CD4-positive, alpha-beta T cell treated with Interleukin-17A for 4 hours (primary cell): ENCODE measurements around the gene PTPRM.

Experiments used
- DNase-seq: peaks from one replicate; pipeline ENCODE4 v3.0.0-alpha.2; 2020; ENCODE audit warnings: mixed read lengths

PTPRM gene

DNA sequence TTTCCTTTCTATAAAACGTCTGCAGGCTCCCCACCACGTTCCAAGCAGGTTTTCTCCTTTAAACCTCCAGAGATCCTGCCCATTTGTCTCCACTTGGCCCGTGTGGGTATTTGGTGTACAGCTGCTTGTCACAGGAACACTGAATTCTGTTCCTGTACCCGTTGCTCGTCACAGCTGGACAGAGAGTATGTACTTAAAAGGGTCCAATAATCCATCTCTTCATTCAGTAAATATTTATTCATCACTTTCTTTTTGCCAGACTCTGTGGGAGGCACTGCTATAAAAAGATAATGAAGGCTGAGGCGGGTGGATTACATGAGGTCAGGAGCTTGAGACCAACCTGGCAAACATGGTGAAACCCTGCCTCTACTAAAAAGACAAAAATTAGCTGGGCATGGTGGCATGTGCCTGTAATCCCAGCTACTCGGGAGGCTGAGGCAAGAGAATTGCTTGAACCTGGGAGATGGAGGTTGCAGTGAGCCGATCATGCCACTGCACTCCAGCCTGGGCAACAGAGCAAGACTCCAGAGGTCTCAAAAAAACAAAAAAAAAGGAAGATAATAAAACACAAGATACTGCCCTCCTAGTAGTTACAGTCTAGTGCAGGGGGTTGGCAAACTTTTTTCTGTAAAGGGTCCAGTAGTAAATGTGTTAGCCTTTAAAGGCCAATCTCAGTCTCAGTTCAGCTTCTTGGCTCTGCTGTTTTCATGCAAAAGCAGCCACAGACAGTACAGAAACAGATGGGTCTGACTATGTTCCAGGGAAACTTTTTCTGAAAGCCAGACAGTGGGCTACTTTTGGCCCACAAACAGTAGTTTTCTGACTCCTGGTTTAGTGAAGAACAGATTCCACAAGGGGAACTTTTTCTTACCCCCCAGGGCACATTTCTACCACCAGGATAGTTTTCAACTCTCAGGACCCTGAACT lies 732.2 kb downstream of the PTPRM start:
- DNase-seq = no peak

GRCh38 chr18:8300751-8301410 lies 733.8 kb downstream of the PTPRM start:
- no peak for DNase-seq

DNA sequence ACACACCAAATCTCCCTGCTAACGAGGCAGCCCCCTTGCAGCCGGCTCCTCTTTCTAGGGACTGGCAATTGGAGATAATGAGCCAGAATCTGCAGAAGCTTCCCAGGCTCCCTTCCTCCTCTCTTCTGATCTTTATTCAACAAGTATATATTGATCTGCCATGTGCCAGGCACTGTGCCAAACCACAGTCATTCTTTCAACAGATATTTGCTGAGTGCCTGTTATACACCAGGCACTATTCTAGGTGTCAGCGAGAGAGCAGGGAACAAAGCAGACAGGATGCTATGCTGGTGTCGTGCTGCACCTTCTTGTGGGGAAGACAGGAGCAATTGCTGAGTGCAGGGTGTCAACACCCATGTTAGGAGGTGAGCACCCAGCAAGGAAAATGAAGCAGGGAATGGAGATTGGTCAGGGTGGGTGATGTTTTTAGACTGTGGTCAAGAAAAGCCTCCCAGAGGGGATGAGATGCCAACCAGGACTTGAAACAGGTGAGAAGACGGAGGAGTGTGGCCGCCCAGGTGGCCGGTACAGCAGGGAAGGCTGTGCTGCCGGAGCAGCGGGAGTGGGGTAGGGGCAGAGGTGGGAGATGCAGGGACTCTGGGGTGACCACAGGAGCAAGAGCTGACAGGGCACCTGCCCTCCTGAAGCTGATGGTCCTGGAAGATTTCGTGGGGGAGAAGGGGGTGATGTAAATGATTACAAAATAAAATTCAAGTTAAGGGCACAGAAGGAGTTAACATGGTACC lies 734.5 kb downstream of the PTPRM start:
- no peak for DNase-seq

DNA sequence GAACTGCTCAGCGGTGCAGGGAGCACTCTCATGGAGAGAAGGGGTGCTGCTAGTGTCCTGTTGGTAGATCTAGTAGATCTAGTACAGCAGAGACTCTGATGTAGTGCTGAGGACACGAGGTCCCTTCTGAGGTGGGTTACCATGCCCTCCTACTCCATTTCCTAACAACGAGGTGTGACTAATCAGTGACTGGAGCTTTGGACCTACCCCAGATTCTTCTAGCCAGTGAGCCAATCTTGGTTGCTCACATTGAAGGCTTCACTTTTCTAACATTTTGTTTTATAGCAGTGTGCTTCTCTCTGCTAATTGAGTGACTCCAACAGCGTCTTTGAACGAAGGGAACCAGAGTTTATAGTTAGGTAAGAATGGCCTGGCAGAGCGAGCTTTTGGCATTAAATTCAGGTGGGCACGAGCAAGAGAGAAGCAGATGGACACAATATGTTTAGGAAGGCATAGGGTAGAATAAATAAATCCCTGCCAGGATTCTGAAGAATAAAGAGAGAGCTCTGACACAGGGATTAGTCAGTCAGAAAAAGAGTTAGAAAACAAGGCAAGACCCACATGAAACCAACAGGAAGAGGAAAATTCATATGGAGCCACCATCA lies 736.1 kb downstream of the PTPRM start:
- DNase-seq = no peak

GRCh38 chr18:8307960-8308359 lies 740.8 kb downstream of the PTPRM start:
- no peak for DNase-seq

DNA sequence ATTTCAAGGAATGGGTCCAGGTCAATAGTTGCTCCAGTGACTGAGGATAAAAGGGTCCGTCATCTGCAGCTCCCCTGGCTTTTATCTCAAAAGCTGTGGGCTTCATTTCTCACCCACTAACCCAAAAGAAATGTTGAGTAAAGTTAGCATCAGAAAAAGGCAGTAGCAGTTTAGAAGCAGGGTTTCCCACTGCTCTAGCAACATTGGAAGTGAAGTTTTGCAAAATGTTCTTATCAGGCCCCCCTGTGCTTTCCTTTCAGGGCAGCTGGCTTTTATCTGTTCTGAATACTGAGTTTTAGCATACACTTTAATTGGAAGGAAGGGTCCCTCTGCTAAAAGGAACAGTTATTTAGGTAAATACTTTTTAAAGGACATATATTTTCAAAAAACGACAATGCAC lies 745.9 kb downstream of the PTPRM start:
- no peak for DNase-seq

GRCh38 chr18:8314124-8314523 lies 747.0 kb downstream of the PTPRM start:
- DNase-seq = no peak

GRCh38 chr18:8319798-8320489 lies 752.8 kb downstream of the PTPRM start:
- DNase-seq = no peak

DNA sequence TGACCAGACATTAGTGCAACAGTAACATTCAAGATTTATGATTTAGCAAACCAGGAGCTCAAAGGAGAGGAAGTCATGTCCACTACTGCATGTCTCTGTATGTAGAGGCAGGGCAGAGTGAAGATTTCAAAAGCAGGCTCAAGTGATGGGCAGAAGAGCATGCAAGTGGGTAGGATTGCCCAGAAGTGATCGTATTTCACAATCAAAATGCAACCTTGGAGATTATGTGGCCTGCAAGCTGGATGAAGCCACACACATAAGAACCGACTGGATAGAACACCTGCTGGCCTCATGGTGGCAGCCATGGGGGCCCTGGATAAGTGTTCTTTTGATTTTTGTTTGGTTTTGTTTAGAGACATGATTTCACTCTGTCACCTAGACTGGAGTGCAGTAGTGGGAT lies 755.4 kb downstream of the PTPRM start:
- DNase-seq = no peak

- DNase-seq = no peak
Measured at GRCh38 chr18:8324343-8325065, 757.4 kb downstream of the PTPRM start.

- no peak for DNase-seq
Measured at GRCh38 chr18:8326763-8327394, 759.8 kb downstream of the PTPRM start.

DNA sequence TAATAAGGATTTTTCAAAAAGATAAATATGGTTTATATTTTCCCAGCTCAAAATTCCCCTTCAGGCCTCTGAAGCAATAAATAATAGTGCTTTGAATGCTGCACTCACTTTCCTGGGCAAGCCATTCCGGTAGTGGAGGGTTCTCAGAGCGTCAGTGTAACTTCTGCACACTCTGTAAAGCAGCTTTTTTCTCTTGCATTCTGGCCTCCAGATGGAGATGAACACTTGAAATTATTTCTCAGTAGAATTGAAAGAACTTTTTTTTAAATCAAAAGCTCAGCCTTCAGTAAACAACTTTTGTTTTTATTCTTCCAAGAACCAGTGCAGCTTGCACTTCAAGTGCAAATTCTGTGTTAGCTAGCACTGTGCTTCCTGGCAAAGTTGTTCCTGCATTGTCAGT lies 761.0 kb downstream of the PTPRM start:
- DNase-seq = no peak

GRCh38 chr18:8329186-8329771 lies 762.2 kb downstream of the PTPRM start:
- no peak for DNase-seq

DNA sequence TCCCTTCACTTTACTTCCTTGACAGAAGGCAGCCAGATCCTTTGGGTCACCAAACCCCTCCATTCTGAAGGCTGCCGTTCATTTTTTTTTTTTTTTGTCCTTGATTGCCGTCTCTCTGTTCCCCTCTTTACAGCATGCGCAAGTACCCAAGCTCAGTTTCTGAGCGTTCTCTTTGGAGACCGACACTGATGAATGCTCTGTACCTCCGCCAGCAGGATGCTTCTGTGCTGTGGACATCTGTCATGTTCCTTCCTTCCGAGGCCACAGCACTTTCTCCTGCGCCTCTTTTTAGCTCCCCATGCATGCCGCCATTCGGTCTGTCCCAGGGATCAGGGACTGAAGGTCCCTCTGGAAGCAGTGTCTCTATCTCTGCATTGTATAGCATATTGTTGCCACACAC lies 763.5 kb downstream of the PTPRM start:
- no peak for DNase-seq

DNA sequence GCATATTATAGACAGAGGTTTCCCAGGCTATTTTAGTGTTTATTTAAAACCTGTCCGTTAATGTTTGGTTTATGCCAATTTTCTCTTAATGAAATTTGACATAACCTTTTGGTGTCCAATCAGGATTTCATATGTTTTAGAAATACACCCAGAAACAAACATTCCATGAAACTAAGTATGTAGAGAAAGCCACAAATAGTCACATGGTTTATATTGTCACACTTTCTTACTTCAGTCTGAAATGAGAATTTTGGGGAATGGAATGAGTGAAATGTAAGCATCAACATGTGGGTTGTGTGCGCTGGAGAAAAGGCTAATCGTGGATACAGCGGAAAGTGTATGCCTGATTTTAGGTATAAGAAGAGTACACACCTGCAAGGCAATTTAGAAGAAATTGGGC lies 765.2 kb downstream of the PTPRM start:
- no peak for DNase-seq

DNA sequence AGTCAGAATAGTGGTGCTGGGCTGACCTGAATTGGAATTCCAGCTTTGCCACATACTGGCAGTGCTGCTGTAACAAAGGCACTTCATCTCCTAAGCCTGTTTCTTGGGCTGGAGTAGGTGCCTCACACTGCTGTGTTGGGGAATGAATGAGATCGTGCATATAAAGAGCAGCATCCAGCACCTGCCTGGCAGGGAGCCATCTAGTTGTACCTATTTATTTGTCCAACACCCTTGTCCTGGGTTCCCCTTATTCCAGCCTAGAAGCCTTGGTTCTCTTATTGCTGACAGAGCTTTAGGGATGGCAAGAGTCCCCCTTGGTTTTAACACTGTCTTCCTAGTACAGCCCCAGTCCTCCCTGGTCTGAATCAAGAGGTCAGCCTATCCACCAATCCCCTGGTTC lies 766.8 kb downstream of the PTPRM start:
- DNase-seq = no peak

DNA sequence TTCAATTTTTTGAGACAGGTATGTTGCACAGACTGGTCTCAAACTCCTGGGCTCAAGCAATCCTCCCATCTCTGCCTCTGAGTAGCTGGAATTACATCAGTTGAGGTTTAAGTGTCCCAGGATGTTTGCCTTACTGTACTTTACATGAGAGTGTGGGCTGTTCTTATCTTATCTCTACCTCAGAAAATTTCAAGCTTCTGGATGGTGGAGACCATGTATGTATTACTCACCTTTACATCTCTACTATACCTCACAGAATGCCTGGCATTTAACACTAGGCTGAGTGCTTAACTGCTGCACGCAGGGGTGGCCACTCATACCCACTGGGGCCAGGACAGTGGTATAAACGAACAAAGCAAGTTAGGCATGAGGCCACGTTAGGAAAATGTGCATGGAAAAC lies 770.1 kb downstream of the PTPRM start:
- no peak for DNase-seq

DNA sequence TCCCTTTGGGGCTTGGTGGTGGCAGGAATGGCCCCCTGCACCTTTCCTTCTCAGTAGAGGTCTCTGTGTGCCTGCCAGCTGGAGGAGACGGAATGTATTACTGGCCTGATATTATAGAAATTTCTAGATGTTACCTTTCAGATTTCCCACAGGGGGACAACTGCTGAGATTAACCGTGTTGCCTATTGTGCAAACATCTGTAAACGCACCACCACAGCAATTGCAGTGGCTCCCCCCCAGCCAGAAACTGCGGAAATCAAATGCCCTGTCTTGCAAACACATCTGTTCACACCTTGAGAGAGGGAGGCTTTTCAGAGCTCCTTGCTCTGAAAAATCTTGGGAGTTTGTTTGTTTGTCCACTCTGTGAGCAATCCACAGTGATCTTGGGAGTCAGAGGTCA lies 772.1 kb downstream of the PTPRM start:
- DNase-seq = no peak

DNA sequence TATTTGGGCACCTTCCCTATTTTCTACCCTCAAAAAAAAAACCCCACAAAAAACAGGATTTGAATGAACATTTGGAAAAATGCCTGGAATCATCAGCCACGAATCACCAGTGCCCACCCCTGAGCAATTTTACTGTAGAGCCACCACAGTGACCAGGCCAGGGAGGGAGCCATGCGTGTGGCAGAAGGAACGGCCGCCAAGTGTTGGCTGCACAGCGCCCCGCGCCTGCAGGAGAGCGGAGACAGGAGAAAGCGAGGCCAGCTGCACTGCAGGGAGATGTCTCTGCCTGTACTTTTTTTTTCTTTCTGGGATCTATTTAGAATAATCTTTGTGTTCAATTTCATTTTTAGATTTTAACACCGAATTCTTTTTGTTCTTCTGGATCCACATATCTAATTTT lies 772.8 kb downstream of the PTPRM start:
- no peak for DNase-seq

GRCh38 chr18:8341481-8342230 lies 774.5 kb downstream of the PTPRM start:
- no peak for DNase-seq
